ENCODE results near the gene RER1. TPM values are rescaled to one million over a fixed set of nuclear protein-coding genes. Genes with fewer than 3 reads are reported as not detected.

Gene RER1
- total RNA-seq, 4 donors from 2014 or later: 51.1 to 60.5 (median 55.4) TPM

DNA sequence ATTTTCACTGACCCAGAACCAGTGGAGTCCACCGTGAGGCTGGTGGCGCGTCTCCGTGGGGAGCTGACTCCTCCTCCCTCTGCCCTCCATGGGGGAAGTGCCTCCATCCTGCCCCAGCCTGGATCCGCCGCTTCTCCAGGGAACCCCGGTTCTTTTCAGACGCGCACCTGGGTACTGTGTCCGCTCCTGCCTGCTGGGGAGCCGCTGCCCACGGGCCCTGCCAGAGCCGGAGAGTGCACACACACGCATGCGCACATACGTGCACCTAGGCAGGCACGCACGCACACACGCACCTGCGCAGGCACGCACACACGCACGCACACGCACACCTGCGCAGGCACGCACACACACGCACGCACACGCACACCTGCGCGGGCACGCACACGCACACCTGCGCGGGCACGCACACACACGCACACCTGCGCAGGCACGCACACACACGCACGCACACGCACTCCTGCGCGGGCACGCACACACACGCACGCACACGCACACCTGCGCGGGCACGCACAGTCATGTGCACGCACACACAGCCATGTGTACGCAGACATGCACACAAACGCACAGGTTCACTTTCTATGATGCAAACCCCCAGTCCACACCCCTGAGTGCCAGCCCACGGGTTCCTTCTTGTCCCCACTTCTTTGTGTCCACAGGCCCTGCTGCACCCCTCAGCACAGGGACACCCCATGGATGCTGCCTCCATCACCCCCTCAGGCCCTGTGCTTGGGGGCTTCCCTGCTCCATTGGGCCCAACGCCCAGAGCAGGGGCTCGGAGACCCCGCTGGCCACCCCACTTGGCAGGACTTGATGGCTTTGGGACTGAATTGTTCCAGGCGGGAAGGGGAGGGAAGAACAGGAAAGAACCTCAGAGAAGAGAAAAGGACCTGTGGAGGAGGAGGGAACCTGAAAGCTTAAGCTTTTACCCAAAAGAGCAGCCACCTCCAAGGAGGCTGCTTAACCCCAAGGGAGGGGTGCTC is 43.0 kb upstream of the RER1 start:
- intact Hi-C loops (cut with DNase I; ENCODE audit: low total_unique reads): no loop called here

GRCh38 chr1:2349806-2350205 is 41.8 kb upstream of the RER1 start:
- in situ Hi-C loops (cut with MboI; ENCODE audit: low sequenced_read_pairs in 4 of 4): no loop called here
- intact Hi-C loops (cut with DNase I; ENCODE audit: low total_unique reads): no loop called here
- DNase-seq (no peak), ATAC-seq (no peak)
- no peaks in the 10 kb centered on the region for H3K27me3 ChIP-seq
- H3K4me1 ChIP-seq: no peaks in the 10 kb centered on the region
- no peak overlapping the region for H3K27ac ChIP-seq
- TF ChIP-seq POLR2A (IDR thresholded peaks at IDR 0.05) (no peak), CTCF (IDR thresholded peaks at IDR 0.05 in 4 of 5, conservative IDR thresholded peaks at IDR 0.05 in 1 of 5) (no peak)
- no peak overlapping the region for H3K4me3 ChIP-seq
- H3K36me3 ChIP-seq: no peaks in the 10 kb centered on the region
- H3K9me3 ChIP-seq: no peaks in the 10 kb centered on the region

More for the DNA sequence above, 43.0 kb upstream of the RER1 start:
- Histone ChIP-seq H3K27ac (no peak overlapping the region), H3K4me3 (no peak overlapping the region), H3K4me1 (no peaks in the 10 kb centered on the region), H3K36me3 (no peaks in the 10 kb centered on the region), H3K9me3 (no peaks in the 10 kb centered on the region), H3K27me3 (no peaks in the 10 kb centered on the region)
- ATAC-seq: no peak
- no peak for DNase-seq
- in situ Hi-C loops (cut with MboI; ENCODE audit: low sequenced_read_pairs in 4 of 4): no loop called here
- TF ChIP-seq POLR2A (IDR thresholded peaks at IDR 0.05) (no peak), CTCF (IDR thresholded peaks at IDR 0.05 in 4 of 5, conservative IDR thresholded peaks at IDR 0.05 in 1 of 5) (no peak)

- no peaks in the 10 kb centered on the region for H3K4me1 ChIP-seq
- H3K9me3 ChIP-seq: no peaks in the 10 kb centered on the region
- intact Hi-C loops (cut with DNase I; ENCODE audit: low total_unique reads): no loop called here
- in situ Hi-C loops (cut with MboI; ENCODE audit: low sequenced_read_pairs in 4 of 4): no loop called here
- no peaks in the 10 kb centered on the region for H3K27me3 ChIP-seq
- no peak for DNase-seq
- no peak for TF ChIP-seq CTCF (IDR thresholded peaks at IDR 0.05 in 4 of 5, conservative IDR thresholded peaks at IDR 0.05 in 1 of 5)
- TF ChIP-seq POLR2A (IDR thresholded peaks at IDR 0.05): no peak
- no peak overlapping the region for H3K27ac ChIP-seq
- no peaks in the 10 kb centered on the region for H3K36me3 ChIP-seq
- H3K4me3 ChIP-seq: no peak overlapping the region
- ATAC-seq: no peak
These were observed 41.1 kb upstream of the RER1 start for GRCh38 chr1:2350501-2350900.

DNA sequence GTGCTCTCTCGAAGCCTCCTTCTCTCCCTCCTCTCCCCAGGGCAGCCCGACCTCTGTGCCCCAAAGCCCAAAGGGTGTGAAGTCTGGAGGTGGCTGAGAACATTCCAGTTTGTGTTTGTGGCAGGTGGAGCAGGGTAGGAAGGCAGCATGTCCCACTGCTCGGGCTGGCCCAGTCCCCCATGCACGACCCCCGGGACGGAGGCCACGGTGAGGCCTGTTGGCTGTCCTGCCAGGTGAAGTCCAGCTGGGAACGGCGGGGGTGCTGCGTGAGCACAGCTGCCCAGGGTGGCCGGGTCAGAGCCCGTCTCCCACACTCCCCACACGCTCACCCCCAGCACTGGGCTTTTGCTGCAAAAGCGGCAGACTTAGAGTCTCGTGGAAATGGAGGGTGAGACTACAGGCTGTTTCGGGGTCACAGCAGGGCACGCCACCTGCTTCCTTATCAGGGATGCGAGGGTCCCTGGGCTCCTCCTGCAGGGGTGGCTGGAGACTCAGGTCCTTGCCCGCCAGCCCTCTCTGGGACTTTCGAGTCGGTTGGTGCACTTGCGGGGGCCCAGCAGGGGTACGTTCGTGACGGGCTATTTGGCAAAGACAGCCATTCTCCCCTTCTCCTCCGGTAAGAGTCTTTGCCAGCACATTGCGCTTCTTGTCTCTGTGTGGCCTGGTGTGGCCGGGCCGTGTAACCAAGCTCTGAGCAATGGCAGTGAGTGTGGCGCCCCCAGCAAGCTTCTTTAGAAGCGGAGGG is 40.6 kb upstream of the RER1 start:
- ATAC-seq (no peak), DNase-seq (no peak)
- Histone ChIP-seq H3K4me3 (no peak overlapping the region), H3K27me3 (no peaks in the 10 kb centered on the region), H3K4me1 (no peaks in the 10 kb centered on the region), H3K36me3 (no peaks in the 10 kb centered on the region), H3K27ac (no peak overlapping the region), H3K9me3 (no peaks in the 10 kb centered on the region)
- intact Hi-C loops (cut with DNase I; ENCODE audit: low total_unique reads): no loop called here
- in situ Hi-C loops (cut with MboI; ENCODE audit: low sequenced_read_pairs in 4 of 4): no loop called here
- TF ChIP-seq CTCF (IDR thresholded peaks at IDR 0.05 in 4 of 5, conservative IDR thresholded peaks at IDR 0.05 in 1 of 5) (no peak), POLR2A (IDR thresholded peaks at IDR 0.05) (no peak)

Data from gastrocnemius medialis (tissue), 4 donors.